Measurements from ENCODE around the gene RNPEP.
"Not testable (repeated sequence)": the region's sequence is repeated elsewhere in the genome, so short reads cannot be mapped to it uniquely, and the experiment has no call there.

RNPEP gene

DNA sequence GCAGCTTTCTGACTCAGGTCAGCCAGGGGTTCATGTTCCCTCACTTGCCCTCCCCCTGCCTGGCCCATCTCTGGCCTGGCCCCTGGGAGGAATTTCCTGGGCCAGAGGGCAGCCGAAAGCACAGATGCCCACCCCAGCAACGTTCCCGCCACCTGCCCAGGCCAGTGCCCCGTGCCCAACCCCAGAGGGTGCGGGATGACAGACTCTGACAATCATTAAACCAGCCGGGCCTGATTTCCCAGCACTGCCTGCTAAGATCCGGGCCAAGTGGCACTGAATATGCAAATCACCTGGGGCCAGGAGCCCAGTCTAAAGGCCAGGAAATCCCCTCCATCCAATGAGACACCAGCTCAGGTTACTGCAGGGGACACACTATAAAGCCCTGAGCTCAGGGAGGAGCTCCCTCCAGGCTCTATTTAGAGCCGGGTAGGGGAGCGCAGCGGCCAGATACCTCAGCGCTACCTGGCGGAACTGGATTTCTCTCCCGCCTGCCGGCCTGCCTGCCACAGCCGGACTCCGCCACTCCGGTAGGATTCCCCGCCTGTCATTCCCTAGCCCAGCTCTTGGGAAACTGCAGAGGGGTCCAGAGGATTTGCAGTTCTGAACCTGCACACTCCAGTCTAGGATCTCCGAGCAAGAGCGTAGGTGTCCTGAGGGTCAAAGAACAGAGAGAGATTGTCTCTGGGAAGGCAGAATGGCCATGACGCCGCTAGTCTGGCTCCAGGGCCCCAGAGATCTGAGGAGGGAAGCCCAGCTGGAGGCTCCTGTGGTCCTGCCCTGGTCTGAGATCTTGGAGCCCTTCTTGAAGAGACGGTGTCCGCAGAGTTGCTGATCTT lies 27.9 kb downstream of the RNPEP start, which contains the start of gene ELF3:
ELF3 (plus strand) TSS at position 408 of the 836 bp plus-strand sequence. CDS start 550 bp downstream, outside the sequence.
- DNase-seq (ENCODE audit: low read depth in 2 of 2) = no peak

DNA sequence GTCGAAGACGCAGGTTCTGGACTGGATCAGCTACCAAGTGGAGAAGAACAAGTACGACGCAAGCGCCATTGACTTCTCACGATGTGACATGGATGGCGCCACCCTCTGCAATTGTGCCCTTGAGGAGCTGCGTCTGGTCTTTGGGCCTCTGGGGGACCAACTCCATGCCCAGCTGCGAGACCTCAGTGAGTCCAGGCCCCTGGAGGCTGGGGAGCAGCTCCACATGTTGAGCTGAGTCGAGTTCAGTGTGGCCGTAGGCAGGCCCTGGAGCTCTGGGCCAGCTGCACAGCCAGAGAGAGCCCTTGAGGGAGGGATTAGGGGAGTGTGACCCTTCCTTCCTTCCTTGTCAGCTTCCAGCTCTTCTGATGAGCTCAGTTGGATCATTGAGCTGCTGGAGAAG lies 29.5 kb downstream of the RNPEP start:
- DNase-seq (ENCODE audit: low read depth in 2 of 2) = no peak

GRCh38 chr1:202012544-202013478 lies 30.4 kb downstream of the RNPEP start:
- no peak for DNase-seq (ENCODE audit: low read depth in 2 of 2)

- DNase-seq (ENCODE audit: low read depth in 2 of 2) = no peak
Measured at GRCh38 chr1:202013603-202014002, 31.2 kb downstream of the RNPEP start.

DNA sequence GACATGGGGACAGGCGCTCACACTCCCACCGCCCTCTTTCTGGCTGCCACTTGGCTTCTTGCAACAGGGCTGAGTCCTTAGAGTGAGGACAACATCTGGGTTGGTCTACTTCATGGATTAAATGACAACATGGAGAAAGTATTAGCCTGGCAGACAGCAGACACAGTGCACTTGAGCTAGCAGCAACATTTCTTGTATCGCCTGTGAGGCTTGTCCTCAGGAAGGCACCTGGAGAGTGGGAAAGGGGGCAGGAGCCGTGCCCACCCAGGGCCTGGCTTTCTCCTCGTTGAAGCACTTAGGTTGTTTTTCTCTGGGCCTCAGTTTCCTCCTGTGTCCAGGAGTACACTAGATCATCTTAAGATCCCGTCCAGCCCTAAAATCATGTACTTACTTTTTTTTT lies 31.6 kb downstream of the RNPEP start:
- no peak for DNase-seq (ENCODE audit: low read depth in 2 of 2)

GRCh38 chr1:202014915-202015661 lies 32.6 kb downstream of the RNPEP start:
- no peak for DNase-seq (ENCODE audit: low read depth in 2 of 2)

DNA sequence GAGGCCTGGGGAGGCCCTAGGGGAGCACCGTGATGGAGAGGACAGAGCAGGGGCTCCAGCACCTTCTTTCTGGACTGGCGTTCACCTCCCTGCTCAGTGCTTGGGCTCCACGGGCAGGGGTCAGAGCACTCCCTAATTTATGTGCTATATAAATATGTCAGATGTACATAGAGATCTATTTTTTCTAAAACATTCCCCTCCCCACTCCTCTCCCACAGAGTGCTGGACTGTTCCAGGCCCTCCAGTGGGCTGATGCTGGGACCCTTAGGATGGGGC lies 33.2 kb downstream of the RNPEP start:
- no peak for DNase-seq (ENCODE audit: low read depth in 2 of 2)

GRCh38 chr1:202016022-202016810 lies 33.8 kb downstream of the RNPEP start:
- DNase-seq (ENCODE audit: low read depth in 2 of 2) = no peak

- DNase-seq (ENCODE audit: low read depth in 2 of 2) = no peak
Measured at GRCh38 chr1:202016811-202017748, 34.6 kb downstream of the RNPEP start.

GRCh38 chr1:202017749-202018467 lies 35.5 kb downstream of the RNPEP start:
- no peak for DNase-seq (ENCODE audit: low read depth in 2 of 2)

- DNase-seq (ENCODE audit: low read depth in 2 of 2) = no peak
Measured at GRCh38 chr1:202018468-202019234, 36.2 kb downstream of the RNPEP start.

DNA sequence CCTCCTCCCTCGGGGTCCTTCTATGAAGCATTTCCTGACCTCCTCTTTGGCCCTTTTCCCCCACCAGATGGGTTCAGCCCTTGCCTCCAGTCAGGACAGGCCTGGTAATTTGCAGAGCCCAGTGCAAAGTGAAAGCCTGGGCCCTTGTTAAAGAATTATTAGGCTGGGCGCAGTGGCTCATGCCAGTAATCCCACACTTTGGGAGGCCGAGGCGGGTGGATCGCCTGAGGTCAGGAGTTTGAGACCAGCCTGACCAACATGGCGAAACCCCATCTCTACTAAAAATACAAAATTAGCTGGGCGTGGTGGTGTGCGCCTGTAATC lies 36.7 kb downstream of the RNPEP start:
- not testable (repeated sequence) for DNase-seq (ENCODE audit: low read depth in 2 of 2)

DNA sequence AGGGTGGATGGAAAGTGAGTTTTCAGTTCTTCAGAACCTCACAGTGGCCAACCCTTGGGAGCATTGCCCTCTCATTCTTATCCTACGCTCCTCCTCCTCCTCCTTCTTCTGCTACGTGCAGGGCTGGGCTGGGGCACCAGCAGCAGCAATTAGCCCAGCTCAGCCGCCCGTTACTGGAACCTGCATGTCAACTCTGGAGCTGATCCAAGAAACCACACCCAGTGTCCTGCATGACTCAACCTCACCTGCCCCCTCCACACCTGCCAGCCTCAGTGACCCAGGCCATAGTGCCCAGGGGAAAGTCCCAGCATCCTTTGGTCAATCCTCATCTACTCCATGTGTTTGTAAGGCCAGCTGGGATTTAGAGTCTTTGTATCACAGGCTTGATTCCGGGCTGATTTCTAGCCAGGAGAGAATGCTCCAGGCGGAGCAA lies 40.6 kb downstream of the RNPEP start:
- no peak for DNase-seq (ENCODE audit: low read depth in 2 of 2)

DNA sequence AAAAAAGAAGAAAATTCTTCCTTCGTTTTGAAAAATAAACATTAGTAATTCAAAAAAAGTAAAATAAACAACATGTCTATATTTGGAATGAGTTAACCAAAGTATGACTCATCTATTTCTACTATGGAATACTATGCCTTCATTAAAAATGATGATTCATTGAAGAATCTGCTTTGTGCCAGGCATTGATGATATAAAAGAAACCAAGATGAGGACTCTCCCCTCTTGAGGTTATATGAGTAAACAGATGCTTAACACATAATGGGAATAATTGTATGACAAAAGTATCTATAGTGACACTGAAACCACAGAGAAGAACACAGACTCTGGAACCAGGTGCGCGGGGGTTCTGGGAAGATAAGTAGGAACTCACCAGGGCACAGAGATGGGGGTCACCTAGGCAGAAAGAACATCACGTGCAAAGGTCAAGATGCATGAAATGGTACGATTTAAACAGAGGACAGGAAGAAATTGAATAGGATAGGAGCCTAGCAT lies 46.8 kb downstream of the RNPEP start:
- no peak for DNase-seq (ENCODE audit: low read depth in 2 of 2)

DNA sequence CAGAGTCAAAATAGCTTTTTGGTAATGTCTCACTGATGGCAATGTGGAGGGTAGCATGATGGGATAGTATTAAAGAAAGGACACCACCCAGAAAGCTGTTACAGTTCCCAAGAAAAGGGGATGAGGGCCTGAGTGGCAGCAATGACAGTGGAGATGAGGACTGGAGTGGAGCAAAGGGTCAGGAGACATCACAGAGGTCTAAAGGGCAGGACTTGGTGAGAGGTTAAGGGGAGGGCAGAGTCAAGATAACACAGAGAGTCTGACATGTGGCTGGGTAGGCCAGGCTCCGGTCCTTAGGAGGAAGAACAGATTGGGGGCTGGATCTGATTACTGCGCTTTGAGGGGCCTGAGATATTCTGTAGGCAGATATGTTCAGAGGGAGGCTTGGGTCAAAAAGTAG lies 47.3 kb downstream of the RNPEP start:
- DNase-seq (ENCODE audit: low read depth in 2 of 2) = no peak

- DNase-seq (ENCODE audit: low read depth in 2 of 2) = no peak
Measured at GRCh38 chr1:202031796-202032195, 49.3 kb downstream of the RNPEP start.

GRCh38 chr1:202034149-202034682 lies 51.8 kb downstream of the RNPEP start:
- DNase-seq (ENCODE audit: low read depth in 2 of 2) = no peak

- no peak for DNase-seq (ENCODE audit: low read depth in 2 of 2)
Measured at GRCh38 chr1:202034683-202035462, 52.4 kb downstream of the RNPEP start.

Measured in activated CD4-positive, alpha-beta T cell treated with anti-CD3 and anti-CD28 coated beads for 24 hours (primary cell).